GM12864 (cell line): ENCODE measurements around the gene TAF1C.

Source experiments
- DNase-seq: peaks from one replicate; pipeline ENCODE4 v3.0.0-alpha.2; 2011; ENCODE audit warnings: low read depth
- H3K4me3 ChIP-seq: 2 replicates; pipeline ENCODE4 v1.5.1; 2011; ENCODE audit warnings: mild to moderate bottlenecking, low read depth, low read length, control low read depth
- TF ChIP-seq, protein P1 (sequence below): IDR thresholded peaks from 2 replicates; pipeline ENCODE4 v1.5.1; 2011; ENCODE audit warnings: low read depth, mild to moderate bottlenecking, moderate library complexity, low read length, control low read depth, inconsistent platforms; ENCODE audit errors: missing control alignments

Gene TAF1C

GRCh38 chr16:84174396-84174795 lies 12.5 kb downstream of the TAF1C start:
- H3K4me3 ChIP-seq = no peak overlapping the region
- no peak for DNase-seq
- TF ChIP-seq, protein P1, sequence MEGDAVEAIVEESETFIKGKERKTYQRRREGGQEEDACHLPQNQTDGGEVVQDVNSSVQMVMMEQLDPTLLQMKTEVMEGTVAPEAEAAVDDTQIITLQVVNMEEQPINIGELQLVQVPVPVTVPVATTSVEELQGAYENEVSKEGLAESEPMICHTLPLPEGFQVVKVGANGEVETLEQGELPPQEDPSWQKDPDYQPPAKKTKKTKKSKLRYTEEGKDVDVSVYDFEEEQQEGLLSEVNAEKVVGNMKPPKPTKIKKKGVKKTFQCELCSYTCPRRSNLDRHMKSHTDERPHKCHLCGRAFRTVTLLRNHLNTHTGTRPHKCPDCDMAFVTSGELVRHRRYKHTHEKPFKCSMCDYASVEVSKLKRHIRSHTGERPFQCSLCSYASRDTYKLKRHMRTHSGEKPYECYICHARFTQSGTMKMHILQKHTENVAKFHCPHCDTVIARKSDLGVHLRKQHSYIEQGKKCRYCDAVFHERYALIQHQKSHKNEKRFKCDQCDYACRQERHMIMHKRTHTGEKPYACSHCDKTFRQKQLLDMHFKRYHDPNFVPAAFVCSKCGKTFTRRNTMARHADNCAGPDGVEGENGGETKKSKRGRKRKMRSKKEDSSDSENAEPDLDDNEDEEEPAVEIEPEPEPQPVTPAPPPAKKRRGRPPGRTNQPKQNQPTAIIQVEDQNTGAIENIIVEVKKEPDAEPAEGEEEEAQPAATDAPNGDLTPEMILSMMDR = no peak

- TF ChIP-seq, protein P1 = no peak
- H3K4me3 ChIP-seq = no peak overlapping the region
- DNase-seq = no peak
These were observed 17.0 kb downstream of the TAF1C start for GRCh38 chr16:84169765-84170310.

DNA sequence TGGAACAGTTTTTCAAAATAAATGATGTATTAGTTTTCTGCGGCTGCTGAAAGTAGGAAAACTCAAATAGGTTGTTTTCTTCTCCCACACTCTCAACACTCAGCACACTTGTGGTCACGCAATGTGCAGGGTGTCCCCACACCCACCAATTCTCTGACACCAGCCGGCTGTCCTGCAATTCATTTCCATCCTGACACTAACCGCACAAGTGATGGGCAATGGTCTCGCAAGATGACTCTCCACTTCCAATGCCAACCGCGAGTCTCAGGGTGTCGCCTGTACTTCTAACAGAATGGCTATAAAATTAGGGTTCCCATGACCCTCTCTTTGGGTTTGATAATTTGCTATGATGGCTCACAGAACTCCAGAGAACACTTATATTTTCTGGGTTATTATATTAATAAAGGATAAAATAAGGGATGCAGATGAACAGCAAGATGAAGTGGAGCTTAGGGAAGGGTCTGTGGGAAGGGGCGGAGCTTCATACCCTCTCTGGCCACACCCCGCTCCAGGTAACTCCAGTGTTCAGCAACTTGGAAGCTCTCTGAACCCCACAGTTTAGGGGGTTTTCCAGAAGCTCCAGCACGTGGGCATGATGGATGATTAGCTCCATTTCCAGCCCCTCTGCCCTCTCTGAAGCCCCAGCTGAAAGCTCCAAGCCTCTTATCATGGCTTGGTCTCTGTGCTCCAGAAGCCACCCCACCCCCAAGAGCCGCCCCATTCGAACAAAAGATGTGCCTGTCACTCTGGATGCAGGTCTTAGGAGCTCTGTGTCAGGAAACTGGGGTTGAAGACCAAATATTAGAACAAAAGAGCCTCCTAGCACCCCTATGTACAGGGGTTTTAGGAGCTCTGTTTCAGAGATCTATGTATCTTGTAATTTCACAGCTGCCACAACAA lies 19.8 kb downstream of the TAF1C start:
- TF ChIP-seq, protein P1 = no peak
- DNase-seq = no peak
- H3K4me3 ChIP-seq = no peak overlapping the region

- DNase-seq = no peak
- TF ChIP-seq, protein P1 = no peak
- no peak overlapping the region for H3K4me3 ChIP-seq
These were observed 21.1 kb downstream of the TAF1C start for GRCh38 chr16:84165746-84166145.

DNA sequence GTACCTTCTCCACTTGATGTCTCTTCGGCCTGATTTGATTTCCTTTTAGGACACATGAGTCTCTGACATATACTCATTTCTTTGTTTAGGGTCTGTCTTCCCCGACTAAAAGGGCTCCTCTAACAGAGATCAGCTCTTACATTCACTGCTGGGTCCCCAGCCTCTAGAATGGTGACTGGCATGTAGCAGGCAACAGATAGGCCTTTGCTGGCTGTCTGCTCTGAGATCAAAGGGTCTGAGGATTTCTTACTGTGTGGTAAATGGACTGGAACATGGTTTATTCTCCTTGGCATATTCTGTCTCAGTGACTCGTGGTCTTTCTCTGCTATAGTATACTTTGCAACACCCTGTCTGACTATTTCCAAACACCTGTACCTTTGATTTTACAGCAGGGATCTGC lies 25.1 kb downstream of the TAF1C start:
- no peak for DNase-seq
- H3K4me3 ChIP-seq = no peak overlapping the region
- TF ChIP-seq, protein P1 = no peak

DNA sequence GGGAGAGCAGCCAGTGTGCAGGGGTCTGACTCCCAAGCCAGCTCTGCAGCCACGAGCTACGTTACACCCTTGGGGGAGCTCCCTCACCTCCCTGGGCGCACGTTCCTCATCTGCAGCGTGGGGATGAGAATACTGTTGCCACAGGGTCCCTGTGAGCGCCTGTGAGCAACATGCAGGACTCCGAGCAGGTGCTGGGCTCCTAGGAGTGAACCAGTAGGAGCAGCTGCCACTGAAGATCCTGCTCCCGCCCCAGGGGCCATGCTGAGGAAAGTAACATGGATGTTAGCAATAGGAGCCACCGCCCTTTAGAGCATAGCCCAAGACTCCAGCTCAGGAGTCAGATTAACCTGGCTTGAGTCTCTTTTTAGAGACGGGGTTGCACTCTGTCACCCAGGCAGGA lies 25.8 kb downstream of the TAF1C start:
- no peak overlapping the region for H3K4me3 ChIP-seq
- TF ChIP-seq, protein P1 = no peak
- no peak for DNase-seq
